ENCODE results near the gene AIPL1. TPM values are rescaled to one million over a fixed set of nuclear protein-coding genes. Genes with fewer than 3 reads are reported as not detected.

AIPL1 gene
- total RNA-seq, 2 donors from 2014 or later: not detected

DNA sequence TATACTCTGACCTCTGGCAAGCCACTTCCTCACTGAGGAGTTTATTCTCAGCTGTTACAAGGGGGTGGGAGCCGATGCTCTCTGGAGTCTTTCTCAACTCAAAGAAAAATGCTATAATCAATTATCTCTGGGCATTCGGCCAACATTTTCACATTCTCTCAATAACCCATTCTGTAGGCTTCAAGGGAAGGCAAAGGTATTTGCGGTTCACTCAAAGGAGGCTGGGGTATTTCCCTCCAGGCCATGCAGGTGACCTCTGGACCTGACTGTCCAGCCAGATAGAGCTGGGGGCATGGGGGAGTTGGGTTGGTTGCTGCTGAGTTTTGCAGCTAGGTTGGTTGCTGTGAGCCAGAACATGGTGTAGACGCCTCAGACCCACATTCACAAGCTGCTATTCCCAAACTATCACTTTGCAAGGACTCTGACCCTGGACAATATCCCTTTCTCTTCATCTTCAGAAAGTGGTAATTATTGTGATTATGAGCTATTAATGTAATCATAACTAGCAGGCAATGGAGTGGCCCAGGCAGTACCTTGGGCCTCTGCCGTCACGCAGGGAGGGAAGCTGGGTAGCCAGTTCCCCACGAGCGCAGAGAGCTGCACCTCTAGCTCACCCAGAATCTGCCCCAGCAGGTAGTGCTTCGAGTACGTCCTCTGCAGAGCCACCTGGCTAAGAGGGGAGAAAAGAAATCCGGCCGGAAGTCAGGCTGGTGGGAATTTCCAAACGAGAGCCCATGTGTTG, 42.1 kb downstream of the AIPL1 start:
- Histone ChIP-seq H3K4me3 (no peak overlapping the region), H3K4me1 (no peaks in the 10 kb centered on the region), H3K36me3 (no peaks in the 10 kb centered on the region), H3K27me3 (no peaks in the 10 kb centered on the region), H3K9me3 (no peaks in the 10 kb centered on the region), H3K27ac (no peak overlapping the region)
- TF ChIP-seq, protein P1, sequence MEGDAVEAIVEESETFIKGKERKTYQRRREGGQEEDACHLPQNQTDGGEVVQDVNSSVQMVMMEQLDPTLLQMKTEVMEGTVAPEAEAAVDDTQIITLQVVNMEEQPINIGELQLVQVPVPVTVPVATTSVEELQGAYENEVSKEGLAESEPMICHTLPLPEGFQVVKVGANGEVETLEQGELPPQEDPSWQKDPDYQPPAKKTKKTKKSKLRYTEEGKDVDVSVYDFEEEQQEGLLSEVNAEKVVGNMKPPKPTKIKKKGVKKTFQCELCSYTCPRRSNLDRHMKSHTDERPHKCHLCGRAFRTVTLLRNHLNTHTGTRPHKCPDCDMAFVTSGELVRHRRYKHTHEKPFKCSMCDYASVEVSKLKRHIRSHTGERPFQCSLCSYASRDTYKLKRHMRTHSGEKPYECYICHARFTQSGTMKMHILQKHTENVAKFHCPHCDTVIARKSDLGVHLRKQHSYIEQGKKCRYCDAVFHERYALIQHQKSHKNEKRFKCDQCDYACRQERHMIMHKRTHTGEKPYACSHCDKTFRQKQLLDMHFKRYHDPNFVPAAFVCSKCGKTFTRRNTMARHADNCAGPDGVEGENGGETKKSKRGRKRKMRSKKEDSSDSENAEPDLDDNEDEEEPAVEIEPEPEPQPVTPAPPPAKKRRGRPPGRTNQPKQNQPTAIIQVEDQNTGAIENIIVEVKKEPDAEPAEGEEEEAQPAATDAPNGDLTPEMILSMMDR (IDR thresholded peaks at IDR 0.05): no peak
- DNase-seq (ENCODE audit: low spot score): no peak

DNA sequence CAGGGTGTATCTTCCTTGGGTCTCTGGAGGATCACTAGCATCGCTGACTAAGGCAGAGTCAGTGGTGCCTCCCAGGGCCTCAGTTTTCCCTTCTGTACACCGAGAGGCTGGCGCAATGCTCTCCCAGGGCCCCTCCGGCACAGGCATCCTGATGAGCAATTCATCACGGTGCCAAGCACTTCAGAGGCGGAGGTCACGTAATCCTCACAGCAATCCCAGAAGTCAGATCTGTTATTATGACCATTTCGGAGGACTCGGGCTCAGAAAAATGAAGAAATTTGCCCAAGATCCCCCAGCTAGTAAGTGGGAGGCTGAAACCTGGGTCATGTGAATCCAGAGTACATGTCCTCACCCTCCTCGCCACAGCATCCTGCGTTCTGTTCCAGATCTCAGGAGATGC, 46.5 kb downstream of the AIPL1 start:
- no peak overlapping the region for H3K27ac ChIP-seq
- H3K9me3 ChIP-seq: no peaks in the 10 kb centered on the region
- TF ChIP-seq, protein P1 (IDR thresholded peaks at IDR 0.05): no peak
- no peaks in the 10 kb centered on the region for H3K27me3 ChIP-seq
- H3K4me3 ChIP-seq: no peak overlapping the region
- no peak for DNase-seq (ENCODE audit: low spot score)
- H3K4me1 ChIP-seq: no peaks in the 10 kb centered on the region
- H3K36me3 ChIP-seq: no peaks in the 10 kb centered on the region

DNA sequence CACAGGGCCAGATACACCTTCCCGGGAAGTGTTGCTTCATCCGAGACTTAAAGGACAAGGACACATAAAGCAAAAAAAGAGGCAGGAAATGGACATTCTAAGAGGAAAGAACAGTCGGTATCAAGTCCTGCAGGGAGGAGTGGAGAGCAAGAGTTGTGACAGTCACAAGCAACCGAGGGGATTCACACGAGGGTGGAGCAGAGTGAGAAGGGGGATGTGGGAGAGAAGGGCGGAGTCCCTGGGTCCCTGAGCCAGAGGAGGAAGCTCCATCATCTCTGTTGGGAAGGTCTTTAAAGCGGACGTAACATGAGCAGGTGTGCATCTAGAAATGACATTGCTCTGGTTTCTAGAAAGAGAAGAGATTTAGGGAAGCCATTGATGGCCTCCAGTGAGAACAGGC, 47.1 kb downstream of the AIPL1 start:
- no peak overlapping the region for H3K27ac ChIP-seq
- TF ChIP-seq, protein P1 (IDR thresholded peaks at IDR 0.05): no peak
- no peak overlapping the region for H3K4me3 ChIP-seq
- no peaks in the 10 kb centered on the region for H3K27me3 ChIP-seq
- DNase-seq (ENCODE audit: low spot score): no peak
- no peaks in the 10 kb centered on the region for H3K36me3 ChIP-seq
- H3K9me3 ChIP-seq: no peaks in the 10 kb centered on the region
- H3K4me1 ChIP-seq: no peaks in the 10 kb centered on the region

DNA sequence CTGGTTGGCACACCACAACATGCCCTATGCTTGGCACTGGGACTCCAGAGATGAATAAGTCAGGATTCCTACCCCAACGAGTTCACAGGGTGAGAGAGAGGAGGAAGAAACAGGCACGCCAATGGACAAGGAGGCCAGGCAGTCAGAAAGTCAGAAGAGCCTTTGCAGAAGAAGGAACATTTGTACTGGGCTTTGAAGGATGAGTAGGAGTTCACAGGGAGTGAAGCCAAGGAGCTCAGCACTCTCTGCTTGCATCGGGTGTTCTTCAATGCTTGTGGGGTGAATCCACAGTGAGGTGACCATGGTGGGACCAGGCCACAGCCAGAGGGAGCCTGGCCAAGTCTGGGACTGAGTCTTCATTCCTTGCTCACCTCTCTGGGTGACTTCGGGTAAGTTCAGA, 47.5 kb downstream of the AIPL1 start:
- H3K4me1 ChIP-seq: no peaks in the 10 kb centered on the region
- TF ChIP-seq, protein P1 (IDR thresholded peaks at IDR 0.05): no peak
- H3K9me3 ChIP-seq: no peaks in the 10 kb centered on the region
- no peaks in the 10 kb centered on the region for H3K36me3 ChIP-seq
- H3K27ac ChIP-seq: no peak overlapping the region
- H3K27me3 ChIP-seq: no peaks in the 10 kb centered on the region
- no peak overlapping the region for H3K4me3 ChIP-seq
- DNase-seq (ENCODE audit: low spot score): no peak

DNA sequence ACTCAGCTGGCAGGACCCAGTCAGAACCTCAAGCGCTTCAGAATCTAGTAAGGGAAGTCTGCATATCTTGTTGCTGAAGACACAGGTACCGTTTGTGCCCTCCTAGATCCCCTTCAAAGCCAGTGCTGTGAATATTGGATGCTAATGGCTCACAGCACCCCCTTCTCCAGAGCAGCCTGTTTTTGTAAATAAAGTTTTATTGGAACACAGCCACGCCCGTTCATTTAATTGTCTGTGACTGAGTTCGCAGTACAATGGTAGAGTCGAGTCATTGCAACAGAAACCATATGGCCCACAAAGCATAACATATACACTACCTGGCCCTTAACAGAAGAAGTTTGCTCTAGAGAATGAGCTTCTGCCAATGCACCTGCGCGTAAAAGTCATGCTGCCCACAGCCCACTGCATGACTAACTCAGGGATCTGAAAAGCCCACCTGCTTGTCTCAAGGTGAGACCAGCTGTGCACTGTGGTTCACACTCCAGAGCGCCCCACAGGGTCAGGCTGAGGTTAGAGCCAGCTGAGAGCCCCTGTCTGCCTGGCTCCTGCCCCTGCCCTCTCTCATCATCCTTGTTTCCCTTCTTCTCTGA, 48.8 kb downstream of the AIPL1 start:
- Histone ChIP-seq H3K27me3 (no peaks in the 10 kb centered on the region), H3K4me3 (no peak overlapping the region), H3K9me3 (no peaks in the 10 kb centered on the region), H3K27ac (no peak overlapping the region), H3K4me1 (no peaks in the 10 kb centered on the region), H3K36me3 (no peaks in the 10 kb centered on the region)
- DNase-seq (ENCODE audit: low spot score): no peak
- TF ChIP-seq, protein P1 (IDR thresholded peaks at IDR 0.05): no peak

Data from right atrium auricular region (tissue), 2 donors.